Caco-2 (cell line): ENCODE data around the gene LRP3. TPM values are rescaled to one million over a fixed set of nuclear protein-coding genes. Genes with fewer than 3 reads are reported as not detected.

ENCODE experiments used
- BruUV-seq: library from RNA; stranded (reverse); fragments of 400-500 nt; replicated peaks from 2 replicates; lab custom pipeline; 2021; lab: Mats Ljungman, UMichigan
- CTCF ChIA-PET: fragments of 300-600 bp; sonication (Branson Sonifier 250); formaldehyde crosslinking; loops from one replicate; lab custom pipeline; 2022; ENCODE audit warnings: antibody characterized with exemption; lab: Charles Lee
- POLR2A ChIA-PET: fragments of 300-600 bp; sonication (Branson Sonifier 250); formaldehyde crosslinking; loops from one replicate; lab custom pipeline; 2022; ENCODE audit warnings: antibody characterized with exemption; lab: Charles Lee
- DNase-seq, 2 experiments: peaks; one replicate each; pipeline versions ENCODE4 v3.0.0 to v3.0.0-alpha.2; 2020 to 2022
- H3K27me3 ChIP-seq: replicated peaks from 2 replicates; pipeline ENCODE4 v1.6.0; 2011; ENCODE audit warnings: low read length; ENCODE audit not compliant: control insufficient read depth, insufficient read depth
- H3K36me3 ChIP-seq: 2 replicates; pipeline ENCODE4 v1.5.1; 2011; ENCODE audit warnings: low read length; ENCODE audit not compliant: control insufficient read depth, insufficient read depth
- H3K4me1 ChIP-seq: fragments of 250-450 bp; sonication (Bioruptor Pico); 2 replicates; pipeline ENCODE4 v1.5.1; 2020; ENCODE audit warnings: mild to moderate bottlenecking
- H3K4me3 ChIP-seq: 2 replicates; pipeline ENCODE4 v1.5.1; 2011; ENCODE audit warnings: low read depth, mild to moderate bottlenecking, control low read depth, low read length
- H3K9me3 ChIP-seq: fragments of 250-450 bp; sonication (Bioruptor Pico); 2 replicates; pipeline ENCODE4 v1.5.1; 2020; ENCODE audit warnings: mild to moderate bottlenecking, moderate library complexity
- H3K27ac Mint-ChIP-seq: one replicate; pipeline ENCODE4 v1.8.0; 2022; ENCODE audit warnings: mixed read lengths; ENCODE audit not compliant: unreplicated experiment
- H3K27me3 Mint-ChIP-seq: one replicate; pipeline ENCODE4 v1.8.0; 2022; ENCODE audit warnings: mixed read lengths; ENCODE audit not compliant: insufficient read depth, unreplicated experiment
- H3K36me3 Mint-ChIP-seq: one replicate; pipeline ENCODE4 v1.8.0; 2022; ENCODE audit warnings: mild to moderate bottlenecking, mixed read lengths; ENCODE audit not compliant: insufficient read depth, unreplicated experiment
- H3K4me1 Mint-ChIP-seq: one replicate; pipeline ENCODE4 v1.8.0; 2022; ENCODE audit warnings: low read depth, mixed read lengths; ENCODE audit not compliant: unreplicated experiment
- H3K4me3 Mint-ChIP-seq: one replicate; pipeline ENCODE4 v1.8.0; 2022; ENCODE audit warnings: mild to moderate bottlenecking, moderate library complexity, mixed read lengths; ENCODE audit not compliant: unreplicated experiment
- H3K9me3 Mint-ChIP-seq: one replicate; pipeline ENCODE4 v1.8.0; 2022; ENCODE audit warnings: mixed read lengths; ENCODE audit not compliant: unreplicated experiment
- intact Hi-C: fragments of 100-400 bp; cut with micrococcal nuclease; formaldehyde crosslinking; loops from one replicate; pipeline ENCODE4 v1.10.0; 2022; ENCODE audit not compliant: unreplicated experiment
- total RNA-seq: library from RNA; stranded (reverse); gene quantifications from 2 replicates; pipeline ENCODE4 v1.2.3, GENCODE V29; 2022
- TF ChIP-seq, protein P1 (sequence below), 2 experiments: fragments of 200-600 bp in 1 of 2; IDR thresholded peaks; 1 replicate in 1 of 2; 2 replicates in 1 of 2; pipeline versions ENCODE4 v1.5.1 to v1.8.0; 2011 to 2022; ENCODE audit warnings: antibody characterized with exemption in 1 of 2, control low read depth in 1 of 2, inconsistent platforms in 1 of 2, low read depth in 1 of 2, low read length in 1 of 2, mild to moderate bottlenecking in 1 of 2, moderate library complexity in 1 of 2; ENCODE audit not compliant: insufficient read depth in 1 of 2, severe bottlenecking in 1 of 2, unreplicated experiment in 1 of 2

LRP3 gene
- total RNA-seq, 1 experiment from 2014 or later: 22.8 TPM

DNA sequence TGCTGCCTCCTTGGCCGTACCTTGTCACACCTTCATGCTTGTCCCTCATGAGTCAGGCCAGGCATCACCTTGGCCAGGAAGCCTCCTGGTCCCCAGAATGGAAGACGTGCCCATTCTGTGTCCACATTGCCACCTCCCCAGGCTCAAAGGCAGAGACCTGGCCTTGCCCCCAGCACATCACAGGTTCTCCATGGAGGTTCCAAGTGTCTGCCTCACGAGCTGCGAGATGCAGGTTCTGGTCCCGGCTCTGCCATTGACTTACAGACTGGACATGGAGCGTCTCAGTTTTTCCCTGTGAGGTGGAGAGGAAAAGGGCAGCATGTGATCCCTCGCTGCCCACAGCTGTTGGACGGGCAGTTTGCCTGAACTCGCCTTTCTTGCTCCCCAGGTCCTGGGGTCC is 40.6 kb downstream of the LRP3 start:
- H3K27me3 Mint-ChIP-seq: peaks cover 2% of the 10 kb centered on the region
- intact Hi-C loops: loop anchor here (1.0 to 5.0 kb wide), 5 partner anchors 64 to 537 kb away; no protein-coding TSS in a partner anchor
- no TSS peak for BruUV-seq
- Histone ChIP-seq H3K4me3 (no peak overlapping the region), H3K4me1 (0 out of 2 replicates have a peak, but pooled peaks cover 4% of the 10 kb centered on the region), H3K9me3 (0 out of 2 replicates have a peak, but pooled peaks cover 2% of the 10 kb centered on the region), H3K36me3 (no peaks in the 10 kb centered on the region), H3K27me3 (no peaks in the 10 kb centered on the region)
- H3K4me3 Mint-ChIP-seq: no peak overlapping the region
- no peaks in the 10 kb centered on the region for H3K36me3 Mint-ChIP-seq
- TF ChIP-seq, protein P1, sequence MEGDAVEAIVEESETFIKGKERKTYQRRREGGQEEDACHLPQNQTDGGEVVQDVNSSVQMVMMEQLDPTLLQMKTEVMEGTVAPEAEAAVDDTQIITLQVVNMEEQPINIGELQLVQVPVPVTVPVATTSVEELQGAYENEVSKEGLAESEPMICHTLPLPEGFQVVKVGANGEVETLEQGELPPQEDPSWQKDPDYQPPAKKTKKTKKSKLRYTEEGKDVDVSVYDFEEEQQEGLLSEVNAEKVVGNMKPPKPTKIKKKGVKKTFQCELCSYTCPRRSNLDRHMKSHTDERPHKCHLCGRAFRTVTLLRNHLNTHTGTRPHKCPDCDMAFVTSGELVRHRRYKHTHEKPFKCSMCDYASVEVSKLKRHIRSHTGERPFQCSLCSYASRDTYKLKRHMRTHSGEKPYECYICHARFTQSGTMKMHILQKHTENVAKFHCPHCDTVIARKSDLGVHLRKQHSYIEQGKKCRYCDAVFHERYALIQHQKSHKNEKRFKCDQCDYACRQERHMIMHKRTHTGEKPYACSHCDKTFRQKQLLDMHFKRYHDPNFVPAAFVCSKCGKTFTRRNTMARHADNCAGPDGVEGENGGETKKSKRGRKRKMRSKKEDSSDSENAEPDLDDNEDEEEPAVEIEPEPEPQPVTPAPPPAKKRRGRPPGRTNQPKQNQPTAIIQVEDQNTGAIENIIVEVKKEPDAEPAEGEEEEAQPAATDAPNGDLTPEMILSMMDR (IDR thresholded peaks at IDR 0.05; ENCODE audit: insufficient read depth in 1 of 2, low read depth in 1 of 2, low read length in 1 of 2, severe bottlenecking in 1 of 2, unreplicated experiment in 1 of 2): no peak
- no peak overlapping the region for H3K27ac Mint-ChIP-seq
- H3K9me3 Mint-ChIP-seq: no peaks in the 10 kb centered on the region
- H3K4me1 Mint-ChIP-seq: no peaks in the 10 kb centered on the region
- no peak for DNase-seq
- POLR2A ChIA-PET: no interaction called here
- CTCF ChIA-PET: interaction anchor here (0.6 to 2.6 kb wide), 11 partner anchors 9 to 196 kb away, joined by 3 to 33 read pairs (median 4); partner anchors contain the start of gene CEBPA

DNA sequence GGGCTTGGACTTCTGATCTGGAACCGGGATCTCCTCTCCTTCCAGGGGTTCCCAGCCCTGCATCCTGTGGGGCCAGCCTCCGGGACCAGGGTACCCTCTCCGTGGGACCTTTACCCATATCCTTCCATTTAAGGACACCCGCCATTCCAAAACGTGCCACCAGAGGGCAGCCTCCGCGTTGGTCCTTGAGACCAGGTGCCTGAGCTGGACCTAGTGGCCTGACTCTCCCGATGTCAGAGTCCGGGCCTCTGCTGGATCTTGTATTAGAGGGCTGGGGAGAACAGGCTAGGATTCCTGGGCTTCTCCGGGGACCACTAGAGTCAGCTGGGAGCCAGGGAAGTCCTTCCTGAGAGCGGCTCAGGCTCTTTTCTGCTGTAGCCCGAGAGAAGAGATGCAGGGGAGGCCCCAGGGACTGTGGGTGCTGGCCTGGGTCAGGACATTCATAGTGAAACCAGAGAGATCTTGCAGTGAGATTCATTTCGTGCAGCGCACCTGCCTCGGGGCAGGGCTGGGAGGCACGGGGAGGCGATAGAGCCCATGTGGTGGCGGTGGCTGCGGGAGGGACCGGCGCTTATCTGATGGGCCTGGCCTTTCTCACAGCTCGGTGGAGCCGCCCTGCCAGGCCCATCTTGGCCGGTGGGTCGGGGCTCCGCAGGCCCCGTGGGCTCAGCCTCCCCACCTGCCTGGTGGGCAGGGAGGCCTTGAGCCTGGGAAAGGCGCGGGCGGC is 41.3 kb downstream of the LRP3 start:
- H3K27me3 ChIP-seq: no peaks in the 10 kb centered on the region
- no peaks in the 10 kb centered on the region for H3K36me3 ChIP-seq
- H3K9me3 ChIP-seq: no peaks in the 10 kb centered on the region
- no peak overlapping the region for H3K4me3 Mint-ChIP-seq
- no peak overlapping the region for H3K4me3 ChIP-seq
- TF ChIP-seq, protein P1 (IDR thresholded peaks at IDR 0.05; ENCODE audit: insufficient read depth in 1 of 2, low read depth in 1 of 2, low read length in 1 of 2, severe bottlenecking in 1 of 2, unreplicated experiment in 1 of 2): peak; percentile 92 to 97
- ChIA-PET CTCF (interaction anchor here (0.5 to 2.6 kb wide), 17 partner anchors 8 to 195 kb away, joined by 3 to 33 read pairs (median 3); partner anchors contain the start of genes CEBPA and CEBPG), POLR2A (interaction anchor here (0.6 to 0.8 kb wide), 2 partner anchors 67 to 168 kb away, joined by 3 read pairs; partner anchors contain the start of gene CEBPA)
- peaks cover 2% of the 10 kb centered on the region for H3K27me3 Mint-ChIP-seq
- BruUV-seq: no TSS peak
- no peaks in the 10 kb centered on the region for H3K36me3 Mint-ChIP-seq
- H3K27ac Mint-ChIP-seq: no peak overlapping the region
- no peaks in the 10 kb centered on the region for H3K9me3 Mint-ChIP-seq
- peak; percentile 89 to 92 for DNase-seq
- H3K4me1 ChIP-seq: 0 out of 2 replicates have a peak, but pooled peaks cover 4% of the 10 kb centered on the region
- no peaks in the 10 kb centered on the region for H3K4me1 Mint-ChIP-seq
- intact Hi-C loops: loop anchor here (1.0 to 5.0 kb wide), 5 partner anchors 63 to 536 kb away; no protein-coding TSS in a partner anchor

DNA sequence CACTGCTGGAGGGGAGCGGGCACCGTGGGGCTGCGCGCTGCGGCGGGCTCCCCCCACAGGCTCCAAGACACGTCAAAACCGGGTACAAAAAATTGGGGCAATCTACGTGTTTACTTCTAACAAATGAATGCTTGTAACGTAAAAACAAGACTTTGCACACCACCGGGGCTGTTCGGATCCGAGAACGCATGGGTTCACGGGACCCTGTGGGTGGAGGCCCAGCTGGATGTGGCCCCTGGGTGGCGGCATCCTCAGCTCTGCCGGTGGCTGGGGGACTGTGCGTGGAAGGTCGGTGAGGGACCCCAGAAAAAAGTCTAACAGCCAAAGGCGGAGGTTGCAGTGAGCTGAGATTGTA is 41.8 kb downstream of the LRP3 start:
- Histone ChIP-seq H3K4me3 (no peak overlapping the region), H3K9me3 (no peaks in the 10 kb centered on the region), H3K4me1 (peaks cover 6% of the 10 kb centered on the region; the same call in 1 of the 2 replicates), H3K27me3 (no peaks in the 10 kb centered on the region), H3K36me3 (no peaks in the 10 kb centered on the region)
- no peaks in the 10 kb centered on the region for H3K4me1 Mint-ChIP-seq
- TF ChIP-seq, protein P1 (IDR thresholded peaks at IDR 0.05; ENCODE audit: insufficient read depth in 1 of 2, low read depth in 1 of 2, low read length in 1 of 2, severe bottlenecking in 1 of 2, unreplicated experiment in 1 of 2): no peak
- no peaks in the 10 kb centered on the region for H3K27me3 Mint-ChIP-seq
- intact Hi-C loops: loop anchor here (1.0 to 5.0 kb wide), 5 partner anchors 63 to 535 kb away; no protein-coding TSS in a partner anchor
- DNase-seq: no peak
- no peak overlapping the region for H3K27ac Mint-ChIP-seq
- H3K9me3 Mint-ChIP-seq: no peaks in the 10 kb centered on the region
- H3K36me3 Mint-ChIP-seq: no peaks in the 10 kb centered on the region
- H3K4me3 Mint-ChIP-seq: no peak overlapping the region
- CTCF ChIA-PET: interaction anchor here (0.6 to 2.6 kb wide), 9 partner anchors 40 to 172 kb away, joined by 3 to 33 read pairs (median 4); no protein-coding TSS in a partner anchor
- no TSS peak for BruUV-seq
- POLR2A ChIA-PET: interaction anchor here (0.8 kb wide), 1 partner anchor 67 kb away, joined by 3 read pairs; the partner anchor contains the start of gene CEBPA
